Ectodermal cell (in vitro differentiated cells): ENCODE results near the gene GSTP1.
"Not testable (repeated sequence)": the region's sequence is repeated elsewhere in the genome, so short reads cannot be mapped to it uniquely, and the experiment has no call there.

Source experiments
- H3K27ac ChIP-seq: 2 replicates; pipeline ENCODE4 v1.7.0; 2013; ENCODE audit warnings: mild to moderate bottlenecking, low read depth, low read length; ENCODE audit not compliant: insufficient read depth, poor library complexity, severe bottlenecking
- H3K27me3 ChIP-seq: 2 replicates; pipeline ENCODE4 v1.7.0; 2013; ENCODE audit warnings: mild to moderate bottlenecking, low read length; ENCODE audit not compliant: insufficient read depth, control insufficient read depth, poor library complexity, severe bottlenecking
- H3K36me3 ChIP-seq: one replicate; pipeline ENCODE4 v1.7.0; 2013; ENCODE audit warnings: low read length; ENCODE audit not compliant: control insufficient read depth, insufficient read depth
- H3K4me1 ChIP-seq: one replicate; pipeline ENCODE4 v1.7.0; 2013; ENCODE audit warnings: low read length; ENCODE audit not compliant: control insufficient read depth, insufficient read depth
- H3K4me3 ChIP-seq: 2 replicates; pipeline ENCODE4 v1.7.0; 2013; ENCODE audit warnings: low read depth, low read length, control low read depth; ENCODE audit not compliant: insufficient read depth
- H3K9me3 ChIP-seq: 2 replicates; pipeline ENCODE4 v1.7.0; 2013; ENCODE audit warnings: mild to moderate bottlenecking, low read length, moderate library complexity; ENCODE audit not compliant: control insufficient read depth
- WGBS, 2 experiments: methylation state at CpG; one replicate each; pipeline ENCODE4 v1.1.7; 2013; ENCODE audit warnings: missing lambda C conversion rate in 2 of 2; 5-methylcytosine and 5-hydroxymethylcytosine counted together

The GSTP1 gene

GRCh38 chr11:67584205-67584880, 731 bp downstream of the GSTP1 start:
- Histone ChIP-seq H3K27ac (peak overlapping the region; percentile 85), H3K9me3 (no peaks in the 10 kb centered on the region), H3K4me3 (peak overlapping the region; percentile 78), H3K36me3 (peaks cover 12% of the 10 kb centered on the region), H3K27me3 (peaks cover 13% of the 10 kb centered on the region), H3K4me1 (peaks cover 13% of the 10 kb centered on the region)
- 12 to 13% methylated on average over 33 of the region's 33 CpGs for WGBS, 2 experiments

GRCh38 chr11:67584881-67585873, 1.6 kb downstream of the GSTP1 start:
- H3K4me1 ChIP-seq = peaks cover 13% of the 10 kb centered on the region
- whole genome bisulfite sequencing, 2 experiments = 84 to 86% methylated on average over 21 of the region's 21 CpGs
- H3K36me3 ChIP-seq = peaks cover 12% of the 10 kb centered on the region
- H3K27me3 ChIP-seq = peaks cover 13% of the 10 kb centered on the region
- no peaks in the 10 kb centered on the region for H3K9me3 ChIP-seq
- peak overlapping the region; percentile 78 for H3K4me3 ChIP-seq
- H3K27ac ChIP-seq = no peak overlapping the region

GRCh38 chr11:67585911-67586310, 2.3 kb downstream of the GSTP1 start:
- no peak overlapping the region for H3K27ac ChIP-seq
- peaks cover 13% of the 10 kb centered on the region for H3K27me3 ChIP-seq
- 79 to 86% methylated on average over 4 of the region's 4 CpGs for WGBS, 2 experiments
- H3K36me3 ChIP-seq = peaks cover 12% of the 10 kb centered on the region
- H3K4me3 ChIP-seq = no peak overlapping the region
- H3K4me1 ChIP-seq = peaks cover 13% of the 10 kb centered on the region
- H3K9me3 ChIP-seq = no peaks in the 10 kb centered on the region

GRCh38 chr11:67586568-67587250, 3.1 kb downstream of the GSTP1 start:
- Histone ChIP-seq H3K4me3 (no peak overlapping the region), H3K9me3 (no peaks in the 10 kb centered on the region)
- 96 to 97% methylated on average over 5 of the region's 5 CpGs for WGBS, 2 experiments

GRCh38 chr11:67588136-67588503, 4.5 kb downstream of the GSTP1 start:
- Histone ChIP-seq H3K27ac (no peak overlapping the region), H3K27me3 (no peaks in the 10 kb centered on the region), H3K4me1 (peaks cover 13% of the 10 kb centered on the region), H3K36me3 (peaks cover 12% of the 10 kb centered on the region), H3K9me3 (no peaks in the 10 kb centered on the region), H3K4me3 (no peak overlapping the region)
- WGBS, 2 experiments = 90 to 100% methylated on average over 1 of the region's 1 CpG

More at GRCh38 chr11:67586568-67587250, 3.1 kb downstream of the GSTP1 start:
- Histone ChIP-seq H3K36me3 (peaks cover 12% of the 10 kb centered on the region), H3K27ac (no peak overlapping the region), H3K27me3 (peaks cover 11% of the 10 kb centered on the region), H3K4me1 (peaks cover 13% of the 10 kb centered on the region)

GRCh38 chr11:67588899-67589415, 5.3 kb downstream of the GSTP1 start:
- Histone ChIP-seq H3K4me1 (peaks cover 13% of the 10 kb centered on the region), H3K36me3 (peaks cover 12% of the 10 kb centered on the region)
- H3K27ac ChIP-seq, H3K9me3 ChIP-seq, H3K27me3 ChIP-seq, H3K4me3 ChIP-seq: not testable (repeated sequence)
- 90 to 91% methylated on average over 10 to 11 of the region's 11 CpGs for WGBS, 2 experiments

- no peak overlapping the region for H3K4me3 ChIP-seq
- no peaks in the 10 kb centered on the region for H3K4me1 ChIP-seq
- 69 to 70% methylated on average over 12 of the region's 12 CpGs for WGBS, 2 experiments
- no peaks in the 10 kb centered on the region for H3K9me3 ChIP-seq
- H3K27ac ChIP-seq = no peak overlapping the region
- H3K36me3 ChIP-seq = peaks cover 2% of the 10 kb centered on the region
- H3K27me3 ChIP-seq = no peaks in the 10 kb centered on the region
Observed at GRCh38 chr11:67592880-67593564, 9.4 kb downstream of the GSTP1 start.

- 85 to 86% methylated on average over 3 of the region's 3 CpGs for WGBS, 2 experiments
- no peak overlapping the region for H3K4me3 ChIP-seq
- H3K9me3 ChIP-seq = no peaks in the 10 kb centered on the region
- H3K27ac ChIP-seq = no peak overlapping the region
- no peaks in the 10 kb centered on the region for H3K36me3 ChIP-seq
- H3K4me1 ChIP-seq = no peaks in the 10 kb centered on the region
- H3K27me3 ChIP-seq = no peaks in the 10 kb centered on the region
Observed at GRCh38 chr11:67593565-67593905, 9.9 kb downstream of the GSTP1 start.

GRCh38 chr11:67594480-67594879, 10.9 kb downstream of the GSTP1 start:
- WGBS, 2 experiments = 95 to 97% methylated on average over 2 of the region's 3 CpGs
- no peaks in the 10 kb centered on the region for H3K9me3 ChIP-seq
- H3K4me3 ChIP-seq = no peak overlapping the region
- H3K4me1 ChIP-seq = no peaks in the 10 kb centered on the region
- H3K27ac ChIP-seq = no peak overlapping the region
- no peaks in the 10 kb centered on the region for H3K27me3 ChIP-seq
- H3K36me3 ChIP-seq = no peaks in the 10 kb centered on the region
